Adrenal gland (tissue), 19 donors: ENCODE results near the gene NKX2-8. TPM values are rescaled to one million over a fixed set of nuclear protein-coding genes. Genes with fewer than 3 reads are reported as not detected.

Experiments
- DNase-seq, 7 donors: peaks; one replicate each; pipeline ENCODE4 v3.0.0-alpha.2; 2019 to 2020
- H3K27ac ChIP-seq, 5 donors: fragments of 200-600 bp; sonication (generic) in 4 of 5; 1 replicate in 3 of 5; 2 replicates in 2 of 5; pipeline versions ENCODE4 v1.5.1 to v1.8.0; 2016 to 2020; ENCODE audit warnings: mild to moderate bottlenecking in 1 of 5
- H3K27me3 ChIP-seq: fragments of 200-600 bp; 2 replicates; pipeline ENCODE4 v1.8.0; 2021
- H3K36me3 ChIP-seq, 2 donors: fragments of 200-600 bp; replicated peaks in 1 of 2; 1 replicate in 1 of 2; 2 replicates in 1 of 2; pipeline versions ENCODE4 v1.5.1 to v1.8.0; 2018 to 2022
- H3K4me1 ChIP-seq, 2 donors: fragments of 200-600 bp; replicated peaks in 1 of 2; 1 replicate in 1 of 2; 2 replicates in 1 of 2; pipeline versions ENCODE4 v1.5.1 to v1.8.0; 2018 to 2021
- H3K4me3 ChIP-seq, 4 donors: fragments of 200-600 bp; sonication (generic) in 3 of 4; one replicate each; pipeline ENCODE4 v1.5.1; 2016 to 2018
- H3K9me3 ChIP-seq, 3 donors: fragments of 200-600 bp; sonication (generic) in 1 of 3; replicated peaks in 1 of 3; 1 replicate in 2 of 3; 2 replicates in 1 of 3; pipeline versions ENCODE4 v1.5.1 to v1.8.0; 2016 to 2021
- POLR2A ChIP-seq, 2 donors: fragments of 450-650 bp; IDR thresholded peaks; one replicate each; pipeline ENCODE4 v1.6.1; 2017; ENCODE audit warnings: antibody characterized with exemption in 2 of 2, mild to moderate bottlenecking in 2 of 2, moderate library complexity in 1 of 2
- WGBS, 4 donors: extraction: QIAGEN DNeasy Blood & Tissue Kit in 2 of 4; methylation state at CpG; one replicate each; pipeline versions ENCODE4 v1.1.5 to v1.1.7; 2013 to 2017; 5-methylcytosine and 5-hydroxymethylcytosine counted together
- intact Hi-C, 2 donors: fragments of 100-400 bp; cut with DNase I; formaldehyde crosslinking; loops; one replicate each; pipeline versions ENCODE4 v1.14.1 to v1.15.0; 2022 to 2023
- long read RNA-seq, 10 donors: library from polyadenylated mRNA in 3 of 10; unstranded in 2 of 10; stranded (forward) in 1 of 10; transcript quantifications; one replicate each; pipeline ENCODE4 v2.0.0 and lab custom pipeline, GENCODE V29; 2021 to 2026
- polyA plus RNA-seq, 3 donors: library from polyadenylated mRNA; stranded (reverse); fragments of 200-250 nt in 2 of 3; fragments of 350-450 nt in 1 of 3; fragmentation: Illumina TruSeq in 1 of 3; extraction: RNeasy Lipid Tissue Mini Kit (QIAGEN cat#74804) in 1 of 3; gene quantifications; one replicate each; pipeline ENCODE4 v1.2.3, GENCODE V29; 2013 to 2014
- total RNA-seq, 9 donors: library from RNA; depleted of rRNA in 4 of 9; stranded (reverse); fragments of >200 nt in 4 of 9; fragments of 120-200 nt in 1 of 9; fragmentation: NEBNext Ultra II Directional in 1 of 9; extraction: Animal tissue kit (Norgen Biotek cat#: 25700) in 1 of 9; gene quantifications; one replicate each; pipeline versions ENCODE4 v1.1.0 to v1.2.4, GENCODE V29; 2013 to 2023
- TF ChIP-seq, protein P1 (sequence below), 6 experiments: fragments of 450-650 bp in 4 of 6; fragments of 200-600 bp in 2 of 6; sonication (generic) in 1 of 6; IDR thresholded peaks; 1 replicate in 5 of 6; 2 replicates in 1 of 6; pipeline versions ENCODE4 v1.5.1 to v1.8.0; 2016 to 2021; ENCODE audit warnings: antibody characterized with exemption in 6 of 6, mild to moderate bottlenecking in 2 of 6, moderate library complexity in 1 of 6
- donor health status: healthy with polysubstance abuse.
- donor health status: Bipolar disorder and iron deficiency.
- donor health status: DM: yes; HTN: yes; CAD: no.
- donor health status: DM: no; HTN: no; CAD: no.
- donor health status: DM: no; HTN: no; CAD: no.
- donor health status: DM: yes; HTN: yes; CAD: no.

The NKX2-8 gene
- total RNA-seq (not detected), polyA plus RNA-seq (not detected)
- long read RNA-seq, donor 1: 0 reads
- long read RNA-seq, donor 2: 0 reads
- long read RNA-seq, donor 3: 0 reads
- long read RNA-seq, donor 4: 0 reads
- long read RNA-seq, donor 5: 0 reads
- long read RNA-seq, donor 6: 0 reads
- long read RNA-seq, donor 7: 0 reads
- long read RNA-seq, donor 8: 0 reads
- long read RNA-seq, donor 9: 0 reads
- long read RNA-seq, donor 10: 0 reads

GRCh38 chr14:36582011-36582873, at the start of gene NKX2-8:
TSS of gene NKX2-8 (minus strand) at chr14:36582614. CDS start at chr14:36582389, 225 bp downstream.
- Histone ChIP-seq H3K27me3 (peaks cover 72% of the 10 kb centered on the region), H3K36me3 (no peaks in the 10 kb centered on the region), H3K27ac (no peak within 1 kb of the TSS), H3K9me3 (no peaks in the 10 kb centered on the region), H3K4me1 (peaks cover 6 to 21% of the 10 kb centered on the region in 2 donors), H3K4me3 (peak within 1 kb of the TSS in 1 of 4 donors; percentile 36)
- WGBS, 4 donors: 0 to 3% (median 1%) methylated on average over 6 to 62 of the region's 62 CpGs
- no peak for DNase-seq
- TF ChIP-seq POLR2A (IDR thresholded peaks at IDR 0.05): no peak
- TF ChIP-seq, protein P1, sequence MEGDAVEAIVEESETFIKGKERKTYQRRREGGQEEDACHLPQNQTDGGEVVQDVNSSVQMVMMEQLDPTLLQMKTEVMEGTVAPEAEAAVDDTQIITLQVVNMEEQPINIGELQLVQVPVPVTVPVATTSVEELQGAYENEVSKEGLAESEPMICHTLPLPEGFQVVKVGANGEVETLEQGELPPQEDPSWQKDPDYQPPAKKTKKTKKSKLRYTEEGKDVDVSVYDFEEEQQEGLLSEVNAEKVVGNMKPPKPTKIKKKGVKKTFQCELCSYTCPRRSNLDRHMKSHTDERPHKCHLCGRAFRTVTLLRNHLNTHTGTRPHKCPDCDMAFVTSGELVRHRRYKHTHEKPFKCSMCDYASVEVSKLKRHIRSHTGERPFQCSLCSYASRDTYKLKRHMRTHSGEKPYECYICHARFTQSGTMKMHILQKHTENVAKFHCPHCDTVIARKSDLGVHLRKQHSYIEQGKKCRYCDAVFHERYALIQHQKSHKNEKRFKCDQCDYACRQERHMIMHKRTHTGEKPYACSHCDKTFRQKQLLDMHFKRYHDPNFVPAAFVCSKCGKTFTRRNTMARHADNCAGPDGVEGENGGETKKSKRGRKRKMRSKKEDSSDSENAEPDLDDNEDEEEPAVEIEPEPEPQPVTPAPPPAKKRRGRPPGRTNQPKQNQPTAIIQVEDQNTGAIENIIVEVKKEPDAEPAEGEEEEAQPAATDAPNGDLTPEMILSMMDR (IDR thresholded peaks at IDR 0.05): no peak
- intact Hi-C loops: no loop called here

GRCh38 chr14:36627981-36628380, 45.6 kb upstream of the NKX2-8 start:
- Histone ChIP-seq H3K27me3 (peaks cover 5% of the 10 kb centered on the region), H3K36me3 (no peaks in the 10 kb centered on the region), H3K9me3 (no peaks in the 10 kb centered on the region), H3K27ac (no peak overlapping the region), H3K4me1 (no peaks in the 10 kb centered on the region), H3K4me3 (no peak overlapping the region)
- DNase-seq: no peak
- TF ChIP-seq POLR2A (IDR thresholded peaks at IDR 0.05): no peak
- intact Hi-C loops: no loop called here
- WGBS, 4 donors: 57 to 72% (median 65%) methylated on average over 3 of the region's 3 CpGs

GRCh38 chr14:36626151-36626550, 43.7 kb upstream of the NKX2-8 start:
- DNase-seq: no peak
- Histone ChIP-seq H3K27me3 (peaks cover 5% of the 10 kb centered on the region), H3K27ac (no peak overlapping the region), H3K4me1 (no peaks in the 10 kb centered on the region), H3K4me3 (no peak overlapping the region), H3K9me3 (no peaks in the 10 kb centered on the region), H3K36me3 (no peaks in the 10 kb centered on the region)
- intact Hi-C loops: no loop called here
- TF ChIP-seq, protein P1 (IDR thresholded peaks at IDR 0.05): no peak
- TF ChIP-seq POLR2A (IDR thresholded peaks at IDR 0.05): no peak
- WGBS, 4 donors: 66 to 74% (median 70%) methylated on average over 4 of the region's 4 CpGs

DNA sequence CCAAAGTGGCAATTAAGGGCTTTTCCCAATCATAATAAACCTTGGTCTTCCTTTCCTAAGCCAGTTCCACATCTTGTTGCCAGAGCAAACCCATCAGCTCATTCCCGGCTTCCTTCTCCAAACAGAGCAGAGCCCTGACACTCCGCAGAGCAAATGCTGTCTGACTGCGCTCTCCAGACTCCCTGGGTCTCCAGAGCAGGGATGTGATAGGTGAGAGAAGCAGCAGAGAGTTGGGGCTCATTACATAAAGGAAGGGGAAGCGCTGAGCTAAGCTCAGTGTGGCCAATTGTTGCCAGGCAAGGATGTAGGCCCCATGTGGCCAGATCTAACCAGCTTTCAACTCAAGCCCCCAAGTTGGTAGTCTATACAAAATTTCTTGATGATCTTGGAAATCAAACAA, 43.0 kb upstream of the NKX2-8 start:
- H3K27ac ChIP-seq: no peak overlapping the region
- no peaks in the 10 kb centered on the region for H3K36me3 ChIP-seq
- H3K4me3 ChIP-seq: no peak overlapping the region
- TF ChIP-seq, protein P1 (IDR thresholded peaks at IDR 0.05): no peak
- no peaks in the 10 kb centered on the region for H3K9me3 ChIP-seq
- H3K27me3 ChIP-seq: peaks cover 5% of the 10 kb centered on the region
- WGBS, 4 donors: 78 to 88% (median 86%) methylated on average over 4 of the region's 4 CpGs
- no peaks in the 10 kb centered on the region for H3K4me1 ChIP-seq
- DNase-seq: no peak
- intact Hi-C loops: no loop called here
